ENCODE data around the gene OCA2. TPM values are rescaled to one million over a fixed set of nuclear protein-coding genes. Genes with fewer than 3 reads are reported as not detected.

Gene OCA2
- total and polyA plus RNA-seq, 11 donors, result 0.04 to 0.10 (median 0.07) TPM; not detected in 8

- WGBS, 4 donors, result 71 to 86% (median 83%) methylated on average over 11 of the region's 11 CpGs
- H3K27ac ChIP-seq, result no peak overlapping the region
- TF ChIP-seq CTCF (IDR thresholded peaks at IDR 0.05) (no peak), POLR2A (IDR thresholded peaks at IDR 0.05) (no peak)
- ATAC-seq, result peak in 1 of 4 donors; percentile 33
- peaks cover 0 to 92% (median 90%) of the 10 kb centered on the region in 9 donors for H3K36me3 ChIP-seq
- no peaks in the 10 kb centered on the region for H3K4me1 ChIP-seq
- peak in 1 of 5 donors; percentile 7 for DNase-seq
- no peaks in the 10 kb centered on the region for H3K9me3 ChIP-seq
- intact Hi-C loops (cut with DNase I), result loop anchor here in 1 of 10 donors (10.0 kb wide), 1 partner anchor 1233 kb away; no protein-coding TSS in a partner anchor
- H3K4me3 ChIP-seq, result no peak overlapping the region
- no peaks in the 10 kb centered on the region for H3K27me3 ChIP-seq
These were observed 19.0 kb upstream of the OCA2 start for GRCh38 chr15:28118083-28118482.

GRCh38 chr15:28117432-28117990, 18.4 kb upstream of the OCA2 start:
- peaks cover 0 to 94% (median 90%) of the 10 kb centered on the region in 9 donors for H3K36me3 ChIP-seq
- no peak overlapping the region for H3K4me3 ChIP-seq
- intact Hi-C loops (cut with DNase I), result loop anchor here in 1 of 10 donors (10.0 kb wide), 1 partner anchor 1233 kb away; no protein-coding TSS in a partner anchor
- TF ChIP-seq POLR2A (IDR thresholded peaks at IDR 0.05) (no peak), CTCF (IDR thresholded peaks at IDR 0.05) (no peak)
- no peak overlapping the region for H3K27ac ChIP-seq
- no peak for ATAC-seq
- WGBS, 4 donors, result 94 to 96% (median 95%) methylated on average over 11 to 12 of the region's 12 CpGs
- DNase-seq, result peak in 1 of 5 donors; percentile 11
- H3K27me3 ChIP-seq, result no peaks in the 10 kb centered on the region
- no peaks in the 10 kb centered on the region for H3K9me3 ChIP-seq
- no peaks in the 10 kb centered on the region for H3K4me1 ChIP-seq

GRCh38 chr15:28116521-28117431, 17.7 kb upstream of the OCA2 start:
- Histone ChIP-seq H3K9me3 (no peaks in the 10 kb centered on the region), H3K27me3 (no peaks in the 10 kb centered on the region), H3K4me3 (no peak overlapping the region), H3K4me1 (no peaks in the 10 kb centered on the region), H3K27ac (no peak overlapping the region), H3K36me3 (peaks cover 0 to 97% (median 93%) of the 10 kb centered on the region in 9 donors)
- peak in 1 of 4 donors; percentile 10 for ATAC-seq
- WGBS, 4 donors, result 92 to 95% (median 94%) methylated on average over 38 to 42 of the region's 42 CpGs
- no peak for TF ChIP-seq POLR2A (IDR thresholded peaks at IDR 0.05)
- TF ChIP-seq CTCF (IDR thresholded peaks at IDR 0.05), result no peak
- intact Hi-C loops (cut with DNase I), result loop anchor here in 1 of 10 donors (10.0 kb wide), 1 partner anchor 1232 kb away; no protein-coding TSS in a partner anchor
- DNase-seq, result peak in 1 of 5 donors; percentile 56

- no peaks in the 10 kb centered on the region for H3K4me1 ChIP-seq
- ATAC-seq (no peak), DNase-seq (no peak)
- peaks cover 0 to 99% (median 94%) of the 10 kb centered on the region in 9 donors for H3K36me3 ChIP-seq
- TF ChIP-seq POLR2A (IDR thresholded peaks at IDR 0.05), result no peak
- TF ChIP-seq CTCF (IDR thresholded peaks at IDR 0.05), result no peak
- H3K27ac ChIP-seq, result no peak overlapping the region
- no peaks in the 10 kb centered on the region for H3K9me3 ChIP-seq
- H3K4me3 ChIP-seq, result no peak overlapping the region
- intact Hi-C loops (cut with DNase I), result loop anchor here in 1 of 10 donors (10.0 kb wide), 1 partner anchor 1231 kb away; no protein-coding TSS in a partner anchor
- 84 to 90% (median 87%) methylated on average over 13 of the region's 13 CpGs for WGBS, 4 donors
- H3K27me3 ChIP-seq, result no peaks in the 10 kb centered on the region
These were observed 16.8 kb upstream of the OCA2 start for GRCh38 chr15:28115871-28116270.

Measured in heart left ventricle (tissue), 16 donors.